ENCODE data around the gene FITM1.

The FITM1 gene, protein sequence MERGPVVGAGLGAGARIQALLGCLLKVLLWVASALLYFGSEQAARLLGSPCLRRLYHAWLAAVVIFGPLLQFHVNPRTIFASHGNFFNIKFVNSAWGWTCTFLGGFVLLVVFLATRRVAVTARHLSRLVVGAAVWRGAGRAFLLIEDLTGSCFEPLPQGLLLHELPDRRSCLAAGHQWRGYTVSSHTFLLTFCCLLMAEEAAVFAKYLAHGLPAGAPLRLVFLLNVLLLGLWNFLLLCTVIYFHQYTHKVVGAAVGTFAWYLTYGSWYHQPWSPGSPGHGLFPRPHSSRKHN

DNA sequence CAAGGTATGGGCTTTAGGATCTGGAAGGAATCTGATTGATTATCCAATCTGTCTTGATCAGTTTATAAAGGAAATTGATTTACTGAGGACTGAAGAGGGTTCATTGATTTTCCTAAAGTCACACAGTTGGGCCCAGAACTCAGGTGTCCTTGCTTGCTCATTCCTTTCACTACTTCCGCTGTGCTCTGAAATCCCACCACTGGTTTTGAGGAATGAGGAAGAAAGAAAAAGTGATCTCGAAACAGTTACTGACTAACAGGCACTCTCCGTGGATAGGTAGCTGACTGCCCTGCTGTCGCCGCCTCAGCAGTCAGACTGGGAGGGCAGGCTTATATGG, at the start of gene FITM1:
Gene FITM1, plus strand, starts transcription at position 280 of the 337 bp plus-strand sequence. CDS start 905 bp downstream, outside the sequence.
- DNase-seq, result no peak

DNA sequence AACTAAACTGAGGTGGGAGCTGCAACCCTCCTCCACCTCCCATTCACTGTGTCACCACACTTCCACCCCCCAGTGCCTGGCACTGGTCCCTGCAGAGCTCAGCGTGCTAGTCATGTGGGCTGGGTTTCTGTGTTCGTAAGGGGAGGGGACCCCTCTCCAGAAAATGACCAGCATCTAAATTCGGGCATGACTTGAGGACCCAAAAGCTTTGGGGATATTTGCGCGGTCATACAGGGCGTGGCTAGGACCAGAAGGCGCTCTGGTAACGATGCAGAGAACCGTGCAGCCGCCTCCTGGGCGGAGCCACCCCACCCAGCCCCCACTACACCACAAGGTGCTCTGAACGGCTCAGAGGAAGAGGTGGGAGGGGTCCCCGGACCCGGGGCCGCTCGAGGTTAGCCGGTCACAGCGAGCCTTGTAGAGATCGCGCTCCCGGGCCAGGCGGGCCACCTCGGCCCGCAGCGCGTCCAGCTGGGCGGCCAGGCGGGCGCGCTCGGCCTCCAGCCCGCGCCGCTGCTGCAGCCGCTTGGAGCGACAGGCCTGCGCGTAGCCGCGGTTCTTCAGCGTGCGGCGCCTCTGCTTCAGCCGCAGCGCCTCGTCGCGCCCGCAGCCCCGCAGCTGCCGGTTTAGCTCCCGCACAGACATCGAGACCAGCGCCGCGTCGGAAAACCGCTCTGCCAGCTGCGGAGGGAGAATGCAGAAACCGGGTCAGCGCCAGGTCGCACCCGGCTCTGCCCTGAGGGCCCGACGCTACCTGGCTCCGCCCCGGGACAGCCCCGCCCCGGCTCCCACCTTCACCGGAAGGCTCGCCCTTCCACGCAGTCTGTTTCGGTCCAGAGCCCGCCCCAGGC, 49.3 kb upstream of the FITM1 start:
- DNase-seq, result peak; percentile 81

DNA sequence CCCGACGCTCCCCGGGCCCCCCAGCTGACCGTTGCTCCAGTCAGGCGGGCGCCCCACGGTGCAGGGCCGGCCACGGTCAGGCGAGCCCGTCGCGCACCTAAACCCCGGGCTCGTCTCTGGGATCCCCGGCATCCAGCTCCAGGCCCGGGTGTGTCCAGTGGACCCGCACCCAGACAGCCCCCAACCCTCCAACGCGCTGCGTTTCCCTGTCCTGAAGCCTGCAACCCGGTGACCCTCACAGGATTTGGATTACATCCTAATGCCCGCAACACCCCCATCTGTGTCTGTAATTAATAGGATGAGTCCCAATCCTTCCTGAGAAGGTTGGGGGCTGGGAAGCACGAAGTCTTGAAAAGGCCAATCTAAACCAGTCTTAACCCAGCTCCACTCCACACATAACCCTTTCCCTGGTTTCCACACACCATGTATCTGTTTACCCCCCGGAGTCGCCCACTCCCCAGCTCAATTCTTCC, 48.7 kb upstream of the FITM1 start:
- DNase-seq, result peak; percentile 54

DNA sequence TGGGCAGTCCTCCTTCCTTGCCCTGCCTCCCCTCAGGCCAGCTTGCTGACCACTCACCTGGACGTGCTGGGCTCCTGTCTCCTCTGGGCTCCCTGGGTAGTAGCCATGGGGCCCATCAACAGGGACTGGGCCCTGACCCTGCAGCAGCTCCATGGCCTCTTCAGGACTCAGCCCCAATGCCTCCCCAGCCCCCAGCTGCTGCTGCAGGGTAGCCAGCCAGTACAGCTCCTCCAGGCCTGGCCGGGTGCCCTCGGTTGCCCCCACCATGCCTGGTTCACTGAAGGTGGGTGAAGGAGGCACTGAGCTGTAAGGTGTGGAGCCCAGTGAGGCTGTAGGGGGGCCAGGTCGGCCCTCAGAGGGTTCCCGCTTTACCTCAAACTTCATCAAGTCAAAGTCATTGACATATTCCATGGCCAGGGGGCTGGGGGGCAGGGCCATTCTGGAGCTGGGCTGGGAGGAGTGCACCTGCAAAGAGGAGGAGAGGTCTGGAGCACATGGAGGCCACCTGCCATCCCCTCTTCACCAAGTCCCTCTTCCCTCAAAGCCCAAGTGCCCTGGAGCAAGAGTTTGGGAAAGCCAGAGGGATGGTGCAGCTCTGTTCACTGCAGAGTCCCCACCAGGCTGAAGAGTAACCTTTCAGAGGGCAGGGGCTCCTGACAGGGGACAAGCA, 47.9 kb upstream of the FITM1 start:
- no peak for DNase-seq

DNA sequence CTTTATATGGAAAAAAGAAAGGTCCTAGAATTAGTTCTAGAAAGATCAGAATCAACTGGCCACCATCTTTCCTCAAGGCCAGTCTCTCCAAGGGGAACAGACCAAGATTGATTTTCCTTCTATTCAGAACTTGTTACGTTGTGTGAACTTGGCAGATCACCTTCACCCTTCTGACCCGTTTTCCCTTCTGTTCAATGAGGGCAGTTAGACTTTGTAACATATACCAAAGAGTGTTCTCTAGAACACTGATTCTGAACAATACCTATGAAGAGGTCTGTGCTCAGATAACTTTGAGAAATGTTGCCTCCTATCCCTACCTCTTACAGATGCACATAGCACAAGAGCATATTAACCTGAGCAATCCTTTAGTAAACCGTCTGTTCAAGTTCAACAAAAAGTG, 47.0 kb upstream of the FITM1 start:
- no peak for DNase-seq

DNA sequence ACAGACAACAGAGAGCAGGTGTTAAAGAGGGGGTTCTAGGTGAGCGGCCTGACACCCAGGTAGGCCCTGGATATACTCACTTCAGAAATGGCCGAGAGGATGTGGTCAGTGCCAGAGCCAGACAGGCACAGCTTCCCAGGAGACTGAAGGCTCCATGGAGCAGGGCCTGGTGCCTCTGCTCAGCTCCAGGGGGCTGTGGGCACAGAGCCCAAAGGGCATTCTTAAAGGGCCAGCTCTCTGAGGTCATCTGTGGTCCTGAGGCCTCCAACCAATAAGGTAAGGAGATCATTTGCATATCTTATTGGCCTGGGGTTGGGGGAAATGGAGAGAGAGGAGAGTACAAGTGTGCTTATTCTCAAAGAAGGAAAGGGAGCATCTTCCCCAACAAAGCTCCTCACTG, 46.0 kb upstream of the FITM1 start:
- no peak for DNase-seq

DNA sequence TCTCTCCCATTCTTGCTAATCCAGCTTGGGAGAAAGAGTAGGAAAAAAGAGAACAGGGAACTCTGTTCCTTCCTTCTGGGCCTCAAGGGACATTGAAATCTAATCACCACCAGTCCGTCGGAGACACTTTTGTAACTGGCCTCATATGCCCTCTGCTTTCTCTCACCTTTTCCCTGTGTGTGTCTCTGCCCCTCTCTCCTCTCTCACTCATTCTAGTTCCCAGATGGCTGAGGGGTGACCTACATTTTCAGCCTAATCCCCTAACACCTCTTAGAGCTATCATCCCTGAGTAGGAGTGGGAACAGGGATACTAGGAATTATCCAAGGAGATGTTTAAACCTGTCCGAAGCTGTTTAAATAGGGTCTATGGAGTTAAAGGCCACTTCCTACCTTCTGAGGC, 45.2 kb upstream of the FITM1 start:
- DNase-seq, result no peak

DNA sequence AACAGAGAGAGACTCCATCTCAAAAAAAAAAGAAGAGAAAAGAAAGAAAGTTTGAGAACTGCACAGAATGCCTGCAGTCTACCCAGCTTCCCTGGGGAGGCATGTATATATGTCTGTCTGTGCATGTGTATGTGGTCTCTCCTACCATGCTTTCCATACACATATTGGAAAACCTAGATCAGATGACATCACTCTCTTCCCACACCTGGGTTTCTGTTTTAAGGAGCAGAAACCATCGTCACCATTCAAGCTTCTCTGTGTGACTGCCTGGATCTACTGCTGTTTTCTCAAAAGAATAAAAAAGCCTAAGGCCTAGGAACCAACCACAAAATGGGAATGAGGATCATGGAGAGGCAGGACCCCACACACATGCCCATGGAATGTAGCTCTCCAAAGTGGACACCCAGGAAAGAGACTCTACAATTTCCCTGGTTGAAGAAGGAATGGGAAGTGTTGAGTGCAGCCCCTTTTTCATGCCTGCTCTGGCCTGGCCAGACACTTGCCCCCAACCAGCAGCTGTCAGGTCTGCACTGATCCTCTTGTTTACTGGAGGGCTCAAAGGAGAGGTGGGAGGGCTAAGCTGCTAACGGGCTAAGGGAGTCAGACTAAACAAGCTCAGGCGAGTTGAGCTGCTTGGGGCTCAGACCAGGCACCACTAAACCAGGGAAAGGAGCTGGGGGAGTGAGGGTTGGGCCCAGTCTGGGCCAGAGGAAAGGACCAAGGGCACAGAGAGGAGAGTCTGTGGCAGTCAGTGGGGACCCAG, 44.1 kb upstream of the FITM1 start:
- DNase-seq, result peak; percentile 57

DNA sequence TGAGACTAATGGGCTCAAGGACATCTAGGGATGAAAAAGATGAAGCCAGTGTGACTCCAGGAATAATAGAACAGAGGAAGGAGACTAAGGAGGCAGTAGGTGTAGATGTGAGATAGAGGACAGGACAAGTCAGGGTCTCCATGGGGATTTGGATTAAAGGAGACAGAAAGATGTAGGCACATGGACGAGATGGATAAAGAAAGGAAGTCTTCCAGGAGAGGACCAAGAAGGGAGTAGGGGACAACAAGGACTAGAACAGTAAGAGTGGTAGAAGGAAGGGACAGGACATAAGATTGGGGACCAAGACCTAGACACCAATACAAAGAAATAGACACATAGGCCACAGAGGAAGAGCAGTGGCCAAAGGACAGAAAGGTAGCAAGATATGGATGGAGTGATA, 43.5 kb upstream of the FITM1 start:
- no peak for DNase-seq

DNA sequence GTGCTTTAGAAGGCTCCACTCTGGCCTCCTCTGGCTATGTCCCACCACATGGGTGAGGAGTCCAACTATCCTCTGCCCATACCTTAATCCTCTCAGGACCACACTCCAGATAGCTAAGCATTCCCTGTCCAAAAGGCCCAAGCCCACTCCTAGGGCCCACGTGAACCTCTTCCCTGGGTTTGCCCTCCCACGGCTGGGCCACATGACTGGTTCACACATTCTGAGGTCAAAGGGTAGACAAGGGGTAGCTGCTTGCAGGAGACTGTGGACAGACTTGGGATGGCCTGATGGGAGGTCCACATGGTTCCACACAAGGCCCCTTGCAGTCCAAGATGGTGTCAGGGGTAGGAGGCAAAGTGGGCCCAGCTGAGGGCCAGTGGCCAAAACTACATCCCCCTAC, 42.4 kb upstream of the FITM1 start:
- DNase-seq, result no peak

DNA sequence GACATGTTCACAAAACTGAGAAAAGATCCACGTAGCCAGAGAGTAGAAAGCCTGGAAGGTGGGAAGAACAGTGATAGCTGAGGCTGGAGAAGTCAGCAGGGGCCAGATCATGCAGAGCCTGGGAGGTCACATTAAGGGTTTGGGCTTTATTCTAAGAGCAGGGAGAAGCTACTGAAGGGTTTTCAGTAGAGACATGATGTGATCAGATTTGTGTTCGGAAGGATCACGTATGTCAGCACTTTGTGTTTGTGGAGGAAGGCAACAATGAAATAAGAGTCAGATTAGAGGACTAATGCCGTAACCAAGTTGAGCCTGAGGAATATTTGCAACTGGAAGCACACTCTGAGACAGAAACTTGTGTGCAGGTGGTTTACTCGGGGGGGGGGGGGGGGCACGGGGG, 40.6 kb upstream of the FITM1 start:
- no peak for DNase-seq

DNA sequence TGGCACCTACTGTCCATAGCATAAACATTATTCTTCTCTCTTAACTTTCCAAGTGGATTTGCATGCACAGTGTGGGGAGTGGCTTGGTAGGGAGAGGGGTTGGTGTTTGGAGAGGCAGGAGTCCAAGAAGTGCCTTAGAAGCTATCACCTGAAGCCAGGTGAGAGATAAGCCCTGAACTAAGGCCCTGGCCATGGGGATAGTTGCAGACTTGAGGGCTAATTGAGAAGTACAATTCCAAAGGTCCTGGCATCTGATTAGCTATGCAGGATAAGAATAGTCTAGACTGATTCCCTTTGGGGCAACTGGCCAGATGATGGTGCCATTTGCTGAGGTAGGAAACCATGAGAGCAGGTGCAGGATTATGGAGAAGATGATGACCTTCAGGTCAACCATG, 38.4 kb upstream of the FITM1 start:
- DNase-seq, result no peak

DNA sequence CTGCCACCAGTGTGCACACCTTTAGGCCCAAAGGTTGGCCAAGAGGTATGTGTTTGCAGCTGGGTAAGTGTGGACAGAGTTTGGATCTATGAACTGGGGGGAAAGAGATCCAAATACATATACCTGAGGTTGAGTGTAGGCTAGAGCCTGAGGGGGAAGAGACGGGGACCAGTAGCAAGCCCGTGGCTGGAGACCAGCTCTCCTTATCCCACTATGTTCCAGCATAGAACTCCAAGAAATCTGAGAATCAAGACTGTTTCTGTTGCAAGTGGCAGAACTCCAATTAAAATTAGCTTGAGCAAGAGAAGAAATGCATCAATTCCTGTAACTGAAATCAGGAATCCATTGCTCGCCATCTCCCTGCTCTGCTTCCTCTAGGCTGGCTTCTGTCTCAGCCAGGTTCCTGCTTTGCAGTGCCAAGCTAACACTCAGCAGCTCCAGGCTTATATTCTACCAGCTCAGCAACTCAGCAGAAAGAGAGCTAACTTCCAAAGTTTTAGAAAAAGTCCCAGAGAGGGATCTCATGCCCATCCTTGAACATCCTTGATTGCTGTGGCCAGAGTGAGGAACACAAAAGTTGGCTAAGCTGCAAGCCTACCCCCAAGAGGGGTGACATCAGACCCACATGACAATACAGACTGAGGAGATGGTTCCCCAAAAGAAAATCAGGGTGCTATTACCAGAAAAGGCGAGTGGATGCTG, 37.8 kb upstream of the FITM1 start:
- no peak for DNase-seq

DNA sequence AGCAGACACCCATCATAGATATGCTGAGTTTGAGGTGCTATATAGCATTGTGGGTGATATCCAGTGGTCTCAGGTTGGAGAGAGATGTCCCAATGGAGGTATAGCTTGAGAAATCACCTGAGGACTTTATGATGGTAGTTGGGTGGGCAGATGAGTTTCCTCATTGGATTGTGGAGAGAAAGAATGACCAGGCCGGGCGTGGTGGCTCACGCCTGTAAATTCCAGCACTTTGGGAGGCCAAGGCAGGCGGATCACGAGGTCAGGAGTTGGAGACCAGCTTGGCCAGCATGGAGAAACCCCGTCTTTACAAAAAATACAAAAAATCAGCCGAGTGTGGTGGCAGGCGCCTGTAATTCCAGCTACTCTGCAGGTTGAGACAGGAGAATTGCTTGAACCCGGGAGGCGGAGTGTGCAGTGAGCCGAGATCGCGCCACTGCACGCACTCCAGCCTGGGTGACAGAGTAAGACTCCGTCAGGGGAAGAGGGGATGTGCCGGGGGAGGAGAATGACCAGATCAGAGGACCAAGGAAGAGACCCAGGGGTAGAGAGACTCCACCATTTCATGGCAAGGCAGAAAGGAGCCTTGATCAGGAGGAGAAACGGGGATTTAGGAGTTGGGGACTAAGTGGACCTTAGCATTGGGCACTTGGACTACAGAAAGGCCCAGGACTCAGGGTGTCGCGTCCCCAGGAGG, 37.1 kb upstream of the FITM1 start:
- DNase-seq, result no peak

DNA sequence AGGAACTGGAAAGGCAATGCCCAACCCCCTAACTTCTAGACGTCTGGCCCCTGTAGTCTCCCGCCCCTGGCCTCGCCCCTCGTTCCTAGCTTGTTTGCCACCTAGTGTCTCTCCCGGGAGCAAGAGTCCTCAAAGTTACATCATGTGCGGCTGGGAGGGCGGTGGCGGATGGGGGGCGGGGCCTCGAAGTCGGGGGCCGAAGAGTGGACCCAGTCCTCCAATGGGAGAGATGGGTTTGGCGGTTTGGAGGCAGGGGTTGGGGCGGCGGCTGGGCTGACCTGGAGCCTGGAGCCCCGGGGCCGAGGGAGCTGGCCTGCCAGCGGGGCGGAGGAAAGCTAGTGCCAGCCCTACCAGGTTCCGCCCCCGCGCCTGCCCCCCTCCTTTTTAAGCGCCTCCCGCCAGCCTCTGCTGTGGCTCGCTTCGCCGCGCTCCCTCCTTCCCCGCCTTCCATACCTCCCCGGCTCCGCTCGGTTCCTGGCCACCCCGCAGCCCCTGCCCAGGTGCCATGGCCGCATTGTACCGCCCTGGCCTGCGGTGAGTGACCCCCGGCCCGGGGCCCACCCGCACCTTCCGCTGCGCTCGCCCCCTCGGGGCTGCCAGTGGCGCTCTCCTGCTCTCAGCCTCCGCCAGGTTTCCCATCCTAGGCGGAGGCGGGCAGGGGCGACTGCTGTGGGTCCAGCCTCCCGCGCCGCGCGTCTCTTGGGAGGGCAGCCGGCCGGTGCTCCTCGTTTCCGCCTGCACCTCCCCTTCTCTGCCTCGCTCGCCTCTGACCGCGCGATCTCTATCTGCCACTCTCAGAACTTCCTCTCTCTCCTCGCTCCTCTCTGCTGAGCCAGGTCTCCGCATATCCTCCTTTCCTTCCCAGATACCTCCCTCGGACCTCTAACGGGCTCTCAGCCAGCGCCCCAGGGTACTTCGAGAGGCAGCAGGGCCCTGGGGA, 36.3 kb upstream of the FITM1 start, which contains the start of gene PCK2:
Gene PCK2, plus strand, starts transcription at position 411 of the 940 bp plus-strand sequence. Its CDS starts 95 bp downstream, at position 506.
- DNase-seq, result peak; percentile 89

DNA sequence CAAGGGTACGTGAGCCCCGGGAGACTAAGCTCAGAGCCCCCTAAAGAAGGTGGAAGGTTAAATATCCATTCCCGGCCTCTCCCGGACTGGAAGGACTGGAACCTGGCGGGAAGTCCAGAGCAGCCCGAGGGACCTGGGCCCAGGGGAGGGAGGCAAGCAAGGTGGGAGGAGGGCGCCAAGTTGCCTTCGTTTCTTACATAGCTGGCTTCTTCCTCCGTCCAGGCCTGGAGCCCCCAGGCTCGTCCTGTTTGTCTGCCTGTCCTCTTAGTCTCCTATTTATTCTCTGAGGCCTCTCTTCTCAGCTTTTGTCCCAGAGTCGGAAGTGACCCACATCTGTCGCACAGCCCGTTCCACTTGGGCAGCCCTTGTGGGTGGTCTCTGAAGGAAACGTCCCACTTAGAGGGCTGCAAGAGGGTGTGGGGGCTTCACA, 35.6 kb upstream of the FITM1 start:
- peak; percentile 87 for DNase-seq

DNA sequence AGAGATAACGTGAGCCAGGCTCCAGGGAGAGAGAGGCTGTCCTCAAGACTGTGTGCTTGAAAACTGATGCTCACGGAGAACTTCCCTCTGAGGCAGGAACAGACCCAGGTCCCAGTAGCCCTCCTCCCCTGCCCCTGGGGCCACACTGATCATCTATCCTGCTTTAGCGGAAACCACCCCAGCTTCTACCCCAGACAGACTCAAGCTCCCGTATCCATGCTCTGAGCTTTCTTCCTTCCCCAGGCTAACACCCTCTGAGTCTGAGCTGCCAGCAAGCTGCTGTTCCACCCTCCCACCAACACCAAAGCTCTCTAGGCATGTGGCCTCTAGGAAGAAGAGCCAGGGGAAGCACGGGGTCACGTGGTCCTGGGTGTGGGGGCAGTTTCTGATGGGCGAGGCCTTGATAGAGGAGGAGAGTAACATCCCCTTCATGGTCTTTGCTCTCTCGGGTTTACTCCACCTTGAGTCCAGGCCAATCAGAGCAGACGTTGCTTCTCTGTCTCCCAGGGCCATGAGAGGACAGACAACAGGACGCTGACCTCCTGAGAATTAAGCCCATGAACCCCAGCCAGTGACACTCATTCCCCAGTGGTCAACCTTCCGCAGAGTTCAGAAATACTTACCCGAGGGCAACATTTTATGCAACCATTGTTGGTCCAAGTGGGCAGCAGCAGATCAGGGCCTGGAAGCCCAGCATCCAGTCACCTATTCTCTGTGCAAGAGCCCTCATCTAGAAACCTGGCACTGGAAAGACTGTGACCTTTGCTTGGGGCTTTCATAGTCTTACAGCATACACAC, 35.0 kb upstream of the FITM1 start:
- peak; percentile 82 for DNase-seq

DNA sequence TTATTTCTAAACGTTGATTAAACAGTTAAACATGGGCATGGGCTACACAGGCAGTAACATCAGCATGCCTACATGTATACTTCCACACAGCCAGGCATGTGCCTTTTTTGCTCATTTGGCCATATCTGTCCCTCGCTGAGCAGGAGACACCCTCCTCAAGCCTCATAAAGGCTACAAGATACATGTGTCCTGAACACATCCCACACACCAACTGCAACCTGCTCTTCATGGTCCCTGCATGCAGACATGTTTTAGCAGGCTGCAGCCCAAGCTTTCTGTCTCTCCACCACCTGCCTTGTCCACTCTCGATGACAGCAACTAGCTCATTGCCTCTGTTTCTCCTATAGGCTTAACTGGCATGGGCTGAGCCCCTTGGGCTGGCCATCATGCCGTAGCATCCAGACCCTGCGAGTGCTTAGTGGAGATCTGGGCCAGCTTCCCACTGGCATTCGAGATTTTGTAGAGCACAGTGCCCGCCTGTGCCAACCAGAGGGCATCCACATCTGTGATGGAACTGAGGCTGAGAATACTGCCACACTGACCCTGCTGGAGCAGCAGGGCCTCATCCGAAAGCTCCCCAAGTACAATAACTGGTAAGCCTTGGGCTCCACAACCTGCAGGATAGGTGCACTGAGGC, 33.8 kb upstream of the FITM1 start:
- no peak for DNase-seq

All from retina (tissue), 1 donor.